GM23248 (cell line): ENCODE results near the gene DUSP22. TPM values are rescaled to one million over a fixed set of nuclear protein-coding genes. Genes with fewer than 3 reads are reported as not detected.

Experiments used
- DNase-seq: peaks from one replicate; pipeline ENCODE4 v3.0.0-alpha.2; 2015
- H2AFZ ChIP-seq: fragments of 200-600 bp; sonication (generic); 2 replicates; pipeline ENCODE4 v1.6.1; 2016; ENCODE audit warnings: antibody characterized with exemption
- H3F3A ChIP-seq: fragments of 200-600 bp; sonication (generic); 2 replicates; pipeline ENCODE4 v1.6.1; 2016; ENCODE audit warnings: mild to moderate bottlenecking, antibody characterized with exemption, mixed run types; ENCODE audit not compliant: insufficient read depth
- H3K27ac ChIP-seq: fragments of 200-600 bp; sonication (generic); 2 replicates; pipeline ENCODE4 v1.5.1; 2016; ENCODE audit warnings: mild to moderate bottlenecking
- H3K27me3 ChIP-seq: fragments of 200-600 bp; sonication (generic); replicated peaks from 2 replicates; pipeline ENCODE4 v1.6.1; 2016; ENCODE audit warnings: mild to moderate bottlenecking; ENCODE audit not compliant: insufficient read depth
- H3K36me3 ChIP-seq: fragments of 200-600 bp; sonication (generic); 2 replicates; pipeline ENCODE4 v1.6.1; 2016; ENCODE audit warnings: low read depth, mild to moderate bottlenecking
- H3K4me1 ChIP-seq: fragments of 200-600 bp; sonication (generic); 2 replicates; pipeline ENCODE4 v1.6.1; 2016; ENCODE audit warnings: mild to moderate bottlenecking; ENCODE audit not compliant: insufficient read depth
- H3K4me2 ChIP-seq: fragments of 200-600 bp; sonication (generic); one replicate; pipeline ENCODE4 v1.6.1; 2016; ENCODE audit warnings: mild to moderate bottlenecking; ENCODE audit not compliant: unreplicated experiment
- H3K4me3 ChIP-seq: fragments of 200-600 bp; sonication (generic); 2 replicates; pipeline ENCODE4 v1.5.1; 2016; ENCODE audit warnings: mild to moderate bottlenecking
- H3K79me2 ChIP-seq: fragments of 200-600 bp; sonication (generic); 2 replicates; pipeline ENCODE4 v1.6.1; 2016; ENCODE audit warnings: mild to moderate bottlenecking; ENCODE audit not compliant: insufficient read depth
- H3K9ac ChIP-seq: fragments of 200-600 bp; sonication (generic); 2 replicates; pipeline ENCODE4 v1.6.1; 2016; ENCODE audit warnings: mild to moderate bottlenecking
- H3K9me2 ChIP-seq: fragments of 200-600 bp; sonication (generic); 2 replicates; pipeline ENCODE4 v1.6.1; 2016; ENCODE audit warnings: mixed run types, mild to moderate bottlenecking, moderate library complexity; ENCODE audit not compliant: insufficient read depth
- H3K9me3 ChIP-seq: fragments of 200-600 bp; sonication (generic); one replicate; pipeline ENCODE4 v1.6.1; 2017; ENCODE audit warnings: low read depth
- H4K20me1 ChIP-seq: fragments of 200-600 bp; sonication (generic); 2 replicates; pipeline ENCODE4 v1.6.0; 2016; ENCODE audit not compliant: insufficient read depth
- EZH2 ChIP-seq: fragments of 200-600 bp; sonication (generic); IDR thresholded peaks from 2 replicates; pipeline ENCODE4 v1.6.1; 2018; ENCODE audit warnings: antibody characterized with exemption, mild to moderate bottlenecking; ENCODE audit not compliant: insufficient read depth, poor library complexity, severe bottlenecking
- EZH2phosphoT487 ChIP-seq: fragments of 200-600 bp; sonication (generic); IDR thresholded peaks from 2 replicates; pipeline ENCODE4 v1.6.1; 2018; ENCODE audit warnings: antibody characterized with exemption, moderate library complexity, mild to moderate bottlenecking, low read depth; ENCODE audit not compliant: insufficient read depth
- WGBS, 2 experiments: methylation state at CpG; one replicate each; pipeline ENCODE4 v1.1.6; 2015 to 2017; ENCODE audit warnings: low lambda C conversion rate in 2 of 2, low coverage in 1 of 2; ENCODE audit errors: missing lambda C conversion rate in 2 of 2; 5-methylcytosine and 5-hydroxymethylcytosine counted together
- in situ Hi-C: fragments of 300-500 bp; cut with MboI; formaldehyde crosslinking; loops from 2 replicates; pipeline ENCODE4 v1.15.0; 2020
- polyA plus RNA-seq: library from polyadenylated mRNA; unstranded; fragments of >200 nt; fragmentation: Nextera tagmentation; extraction: Ambion mirVana; gene quantifications from 2 replicates; pipeline ENCODE4 v1.2.1, GENCODE V29; 2016
- total RNA-seq: library from RNA; depleted of rRNA; stranded (reverse); fragments of >200 nt; shearing (Covaris generic); gene quantifications from 2 replicates; pipeline ENCODE4 v1.2.3, GENCODE V29; 2014

DUSP22 gene
- total and polyA plus RNA-seq, 2 experiments from 2014 or later = 12.4 to 15.7 TPM

- Histone ChIP-seq H3K27ac (no peak overlapping the region), H3K4me1 (peaks cover 13% of the 10 kb centered on the region), H3K27me3 (no peaks in the 10 kb centered on the region), H3K9me3 (no peaks in the 10 kb centered on the region), H3K9ac (no peak overlapping the region), H3K9me2 (no peaks in the 10 kb centered on the region), H3K79me2 (no peaks in the 10 kb centered on the region), H4K20me1 (no peaks in the 10 kb centered on the region), H3K4me3 (no peak overlapping the region), H3K4me2 (peak overlapping the region; percentile 68), H3F3A (peaks cover 5% of the 10 kb centered on the region; the same call in 1 of the 2 replicates), H2AFZ (no peak overlapping the region), H3K36me3 (no peaks in the 10 kb centered on the region)
- TF ChIP-seq EZH2 (no peak), EZH2phosphoT487 (no peak)
- no peak for DNase-seq
- in situ Hi-C loops = no loop called here
- whole genome bisulfite sequencing, 2 experiments = 57 to 61% methylated on average over 13 of the region's 13 CpGs
Measured at GRCh38 chr6:326896-327537, 34.7 kb downstream of the DUSP22 start.

GRCh38 chr6:327538-328116 lies 35.3 kb downstream of the DUSP22 start:
- H4K20me1 ChIP-seq = no peaks in the 10 kb centered on the region
- no peaks in the 10 kb centered on the region for H3K79me2 ChIP-seq
- H3K27me3 ChIP-seq = no peaks in the 10 kb centered on the region
- peak overlapping the region; percentile 46 for H3K9ac ChIP-seq
- in situ Hi-C loops = no loop called here
- H3K9me2 ChIP-seq = no peaks in the 10 kb centered on the region
- no peaks in the 10 kb centered on the region for H3K9me3 ChIP-seq
- peak; percentile 68 for DNase-seq
- peak overlapping the region; percentile 47 for H3K27ac ChIP-seq
- H2AFZ ChIP-seq = no peak overlapping the region
- peak overlapping the region; percentile 4; the same call in 1 of the 2 replicates for H3K4me3 ChIP-seq
- WGBS, 2 experiments = 14 to 15% methylated on average over 10 of the region's 10 CpGs
- H3F3A ChIP-seq = peaks cover 5% of the 10 kb centered on the region; the same call in 1 of the 2 replicates
- H3K4me1 ChIP-seq = peaks cover 13% of the 10 kb centered on the region
- peak overlapping the region; percentile 68 for H3K4me2 ChIP-seq
- TF ChIP-seq EZH2 (no peak), EZH2phosphoT487 (no peak)
- no peaks in the 10 kb centered on the region for H3K36me3 ChIP-seq

GRCh38 chr6:328136-328670 lies 35.9 kb downstream of the DUSP22 start:
- no peaks in the 10 kb centered on the region for H3K36me3 ChIP-seq
- peaks cover 13% of the 10 kb centered on the region for H3K4me1 ChIP-seq
- peak; percentile 96 for DNase-seq
- H3K9ac ChIP-seq = peak overlapping the region; percentile 46; the same call in 1 of the 2 replicates
- in situ Hi-C loops = no loop called here
- peak overlapping the region; percentile 47 for H3K27ac ChIP-seq
- peaks cover 5% of the 10 kb centered on the region; the same call in 1 of the 2 replicates for H3F3A ChIP-seq
- peak overlapping the region; percentile 68 for H3K4me2 ChIP-seq
- H4K20me1 ChIP-seq = no peaks in the 10 kb centered on the region
- no peaks in the 10 kb centered on the region for H3K9me3 ChIP-seq
- no peaks in the 10 kb centered on the region for H3K27me3 ChIP-seq
- H3K4me3 ChIP-seq = peak overlapping the region; percentile 18; the same call in 1 of the 2 replicates
- H2AFZ ChIP-seq = no peak overlapping the region
- TF ChIP-seq EZH2 (no peak), EZH2phosphoT487 (no peak)
- H3K9me2 ChIP-seq = no peaks in the 10 kb centered on the region
- no peaks in the 10 kb centered on the region for H3K79me2 ChIP-seq
- 25 to 26% methylated on average over 8 of the region's 8 CpGs for WGBS, 2 experiments

GRCh38 chr6:328924-329323 lies 36.6 kb downstream of the DUSP22 start:
- Histone ChIP-seq H3K36me3 (no peaks in the 10 kb centered on the region), H3K79me2 (no peaks in the 10 kb centered on the region), H3K27me3 (no peaks in the 10 kb centered on the region), H3K9me3 (no peaks in the 10 kb centered on the region), H3K9me2 (no peaks in the 10 kb centered on the region), H3F3A (peaks cover 5% of the 10 kb centered on the region; the same call in 1 of the 2 replicates), H3K4me1 (peaks cover 13% of the 10 kb centered on the region), H2AFZ (no peak overlapping the region), H3K4me3 (no peak overlapping the region), H4K20me1 (no peaks in the 10 kb centered on the region), H3K27ac (no peak overlapping the region), H3K9ac (no peak overlapping the region), H3K4me2 (no peak overlapping the region)
- in situ Hi-C loops = no loop called here
- no peak for DNase-seq
- no peak for TF ChIP-seq EZH2
- no peak for TF ChIP-seq EZH2phosphoT487
- WGBS, 2 experiments = 53 to 59% methylated on average over 7 of the region's 7 CpGs
